ENCODE results near the gene FGFBP1.

FGFBP1 gene

GRCh38 chr4:15912961-15913630, 25.4 kb downstream of the FGFBP1 start:
- DNase-seq (ENCODE audit: low read depth in 2 of 2): no peak

- DNase-seq (ENCODE audit: low read depth in 2 of 2): no peak
These were observed 26.3 kb downstream of the FGFBP1 start for GRCh38 chr4:15912236-15912635.

- no peak for DNase-seq (ENCODE audit: low read depth in 2 of 2)
These were observed 28.2 kb downstream of the FGFBP1 start for GRCh38 chr4:15910155-15910940.

- DNase-seq (ENCODE audit: low read depth in 2 of 2): no peak
These were observed 31.1 kb downstream of the FGFBP1 start for GRCh38 chr4:15907430-15907829.

GRCh38 chr4:15906020-15906443, 32.5 kb downstream of the FGFBP1 start:
- DNase-seq (ENCODE audit: low read depth in 2 of 2): peak in 1 of 2 donors; percentile 43

GRCh38 chr4:15902746-15903145, 35.8 kb downstream of the FGFBP1 start:
- no peak for DNase-seq (ENCODE audit: low read depth in 2 of 2)

- no peak for DNase-seq (ENCODE audit: low read depth in 2 of 2)
These were observed 36.5 kb downstream of the FGFBP1 start for GRCh38 chr4:15901998-15902397.

GRCh38 chr4:15901007-15901406, 37.5 kb downstream of the FGFBP1 start:
- DNase-seq (ENCODE audit: low read depth in 2 of 2): no peak

GRCh38 chr4:15899511-15899910, 39.0 kb downstream of the FGFBP1 start:
- DNase-seq (ENCODE audit: low read depth in 2 of 2): no peak

GRCh38 chr4:15898902-15899301, 39.6 kb downstream of the FGFBP1 start:
- no peak for DNase-seq (ENCODE audit: low read depth in 2 of 2)

- no peak for DNase-seq (ENCODE audit: low read depth in 2 of 2)
These were observed 41.0 kb downstream of the FGFBP1 start for GRCh38 chr4:15897577-15897976.

- no peak for DNase-seq (ENCODE audit: low read depth in 2 of 2)
These were observed 43.3 kb downstream of the FGFBP1 start for GRCh38 chr4:15894921-15895916.

GRCh38 chr4:15894393-15894792, 44.1 kb downstream of the FGFBP1 start:
- no peak for DNase-seq (ENCODE audit: low read depth in 2 of 2)

GRCh38 chr4:15893962-15894361, 44.6 kb downstream of the FGFBP1 start:
- DNase-seq (ENCODE audit: low read depth in 2 of 2): no peak

- DNase-seq (ENCODE audit: low read depth in 2 of 2): no peak
These were observed 47.2 kb downstream of the FGFBP1 start for GRCh38 chr4:15891312-15891711.

- no peak for DNase-seq (ENCODE audit: low read depth in 2 of 2)
These were observed 48.2 kb downstream of the FGFBP1 start for GRCh38 chr4:15890246-15890829.

GRCh38 chr4:15888515-15888914, 50.0 kb downstream of the FGFBP1 start:
- no peak for DNase-seq (ENCODE audit: low read depth in 2 of 2)
